GM12892 (cell line): ENCODE measurements around the gene CPS1.

Experiments used
- POLR2A ChIP-seq: IDR thresholded peaks from 2 replicates; pipeline ENCODE4 v1.6.1; 2011; ENCODE audit warnings: low read depth, low read length, control low read depth
- POLR2AphosphoS5 ChIP-seq: IDR thresholded peaks from 2 replicates; pipeline ENCODE4 v1.6.1; 2011; ENCODE audit warnings: low read depth, low read length, control low read depth

GRCh38 chr2:210539578-210540416, 16.6 kb upstream of the CPS1 start:
- TF ChIP-seq POLR2A (no peak), POLR2AphosphoS5 (no peak)
